Mononuclear cell (primary cell): Measurements from ENCODE around the gene DYNLT2B. TPM values are rescaled to one million over a fixed set of nuclear protein-coding genes. Genes with fewer than 3 reads are reported as not detected.
A peak's percentile ranks its signal among the peaks of the same experiment; 100 is the strongest.
"Not testable (repeated sequence)": the region's sequence is repeated elsewhere in the genome, so short reads cannot be mapped to it uniquely, and the experiment has no call there.

ENCODE experiments used
- H3K27me3 ChIP-seq: 2 replicates; pipeline ENCODE4 v1.6.0; 2011; ENCODE audit warnings: low read length, control low read depth; ENCODE audit not compliant: insufficient read depth
- H3K4me1 ChIP-seq: 2 replicates; pipeline ENCODE4 v1.5.1; 2011; ENCODE audit warnings: mild to moderate bottlenecking, low read length, control low read depth; ENCODE audit not compliant: insufficient read depth
- H3K4me3 ChIP-seq: 2 replicates; pipeline ENCODE4 v1.5.1; 2011; ENCODE audit warnings: mild to moderate bottlenecking, low read length, moderate library complexity
- H3K9me3 ChIP-seq: 2 replicates; pipeline ENCODE4 v1.5.1; 2011; ENCODE audit warnings: low read depth, mild to moderate bottlenecking, control low read depth, low read length
- total RNA-seq: library from RNA; depleted of rRNA; stranded (reverse); fragments of >200 nt; gene quantifications from one replicate; pipeline ENCODE4 v1.2.3, GENCODE V29; 2012

DYNLT2B gene
- total RNA-seq, 1 donor = 2.2 TPM

DNA sequence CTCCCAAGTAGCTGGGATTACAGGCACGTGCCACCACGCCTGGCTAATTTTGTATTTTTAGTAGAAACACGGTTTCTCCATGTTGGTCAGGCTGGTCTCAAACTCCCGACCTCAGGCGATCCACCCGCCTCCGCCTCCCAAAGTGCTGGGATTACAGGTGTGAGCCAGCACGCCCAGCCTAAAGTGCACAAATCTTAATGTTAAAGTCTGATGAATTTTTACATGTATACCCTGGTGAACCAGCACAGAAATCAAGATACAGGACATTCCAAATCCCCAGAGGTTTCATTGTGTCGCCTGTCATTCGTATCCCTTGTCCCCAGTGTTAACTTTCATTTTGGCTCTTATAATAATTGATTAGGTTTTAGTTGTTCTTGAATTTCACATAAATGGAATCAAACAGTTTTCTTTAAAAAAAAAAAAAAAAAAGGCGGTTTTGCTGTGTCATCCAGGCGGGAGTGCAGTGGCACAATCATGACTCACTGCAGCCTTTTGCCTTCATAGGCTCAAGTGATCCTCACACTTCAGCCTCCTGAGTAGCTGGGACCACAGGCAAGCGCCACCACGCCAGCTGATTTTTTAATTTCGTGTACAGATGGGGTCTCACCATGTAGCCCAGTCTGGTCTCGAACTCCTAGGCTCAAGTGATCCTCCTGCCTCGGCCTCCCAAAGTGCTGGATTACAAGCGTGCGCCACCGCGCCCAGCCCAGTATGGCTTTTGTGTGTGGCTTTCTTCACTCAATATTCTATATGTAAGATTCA, 21.6 kb upstream of the DYNLT2B start:
- Histone ChIP-seq H3K27me3 (no peaks in the 10 kb centered on the region), H3K4me3 (no peak overlapping the region), H3K4me1 (peaks cover 48% of the 10 kb centered on the region), H3K9me3 (no peaks in the 10 kb centered on the region)

DNA sequence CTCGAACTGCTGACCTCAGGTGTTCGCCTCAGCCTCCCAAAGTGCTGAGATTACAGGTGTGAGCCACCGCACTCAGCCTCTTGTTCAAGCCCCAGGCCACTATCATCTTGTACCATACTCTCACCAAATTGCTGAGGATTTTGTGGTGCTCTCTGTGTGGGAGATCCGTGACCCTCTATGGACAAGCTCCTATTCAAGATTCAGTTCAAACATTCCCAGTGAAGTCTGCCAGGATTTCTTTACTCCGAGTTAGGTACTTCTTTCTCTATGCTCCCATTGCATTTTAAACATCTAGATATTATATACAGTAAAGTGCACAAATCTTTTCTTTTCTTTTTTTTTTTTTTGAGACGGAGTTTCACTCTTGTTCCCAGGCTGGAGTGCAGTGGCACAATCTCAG, 21.0 kb upstream of the DYNLT2B start:
- no peaks in the 10 kb centered on the region for H3K27me3 ChIP-seq
- peaks cover 42% of the 10 kb centered on the region for H3K4me1 ChIP-seq
- H3K9me3 ChIP-seq = no peaks in the 10 kb centered on the region
- H3K4me3 ChIP-seq = no peak overlapping the region

DNA sequence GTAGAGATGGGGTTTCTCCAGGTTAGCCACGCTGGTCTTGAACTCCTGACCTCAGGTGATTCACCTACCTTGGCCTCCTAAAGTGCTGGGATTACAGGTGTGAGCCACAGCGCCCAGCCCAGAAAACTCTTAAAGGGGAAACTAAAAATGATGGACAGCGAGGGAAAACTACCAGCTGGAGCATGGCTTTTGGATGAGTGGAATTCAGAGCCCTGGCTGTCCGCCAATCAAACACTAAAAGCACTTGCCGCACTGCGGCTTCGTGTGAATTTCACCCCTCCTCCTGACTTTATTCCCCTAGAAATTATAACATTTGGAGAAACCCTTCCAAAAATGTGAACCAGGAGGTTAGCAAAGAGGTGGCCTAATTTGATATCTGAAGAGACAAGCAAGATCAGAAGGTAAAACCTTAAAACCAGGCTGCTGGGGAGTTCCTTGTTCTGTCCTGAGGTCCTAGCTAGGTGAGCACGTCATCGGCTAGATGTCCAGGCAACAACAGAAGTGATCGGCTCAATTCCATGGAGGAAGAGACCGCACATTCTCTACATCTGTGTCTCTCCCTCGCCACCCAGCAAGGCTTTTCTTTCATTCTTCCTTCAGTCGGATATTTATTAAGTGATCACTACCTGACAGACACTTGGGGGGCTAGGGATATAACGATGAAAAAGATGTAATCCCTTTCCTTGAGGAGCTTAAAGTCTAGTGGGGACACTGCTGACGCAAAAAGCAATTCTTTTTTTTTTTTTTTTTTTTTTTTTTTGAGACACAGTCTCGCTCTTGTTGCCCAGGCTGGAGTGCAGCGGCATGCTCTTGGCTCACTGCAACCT, 18.5 kb upstream of the DYNLT2B start:
- H3K4me3 ChIP-seq = no peak overlapping the region
- no peaks in the 10 kb centered on the region for H3K27me3 ChIP-seq
- no peaks in the 10 kb centered on the region for H3K9me3 ChIP-seq
- H3K4me1 ChIP-seq = peaks cover 36% of the 10 kb centered on the region

- H3K4me3 ChIP-seq = no peak overlapping the region
- no peaks in the 10 kb centered on the region for H3K27me3 ChIP-seq
- peaks cover 28% of the 10 kb centered on the region for H3K4me1 ChIP-seq
- H3K9me3 ChIP-seq = no peaks in the 10 kb centered on the region
Observed at GRCh38 chr3:196335503-196335948, 17.5 kb upstream of the DYNLT2B start.

DNA sequence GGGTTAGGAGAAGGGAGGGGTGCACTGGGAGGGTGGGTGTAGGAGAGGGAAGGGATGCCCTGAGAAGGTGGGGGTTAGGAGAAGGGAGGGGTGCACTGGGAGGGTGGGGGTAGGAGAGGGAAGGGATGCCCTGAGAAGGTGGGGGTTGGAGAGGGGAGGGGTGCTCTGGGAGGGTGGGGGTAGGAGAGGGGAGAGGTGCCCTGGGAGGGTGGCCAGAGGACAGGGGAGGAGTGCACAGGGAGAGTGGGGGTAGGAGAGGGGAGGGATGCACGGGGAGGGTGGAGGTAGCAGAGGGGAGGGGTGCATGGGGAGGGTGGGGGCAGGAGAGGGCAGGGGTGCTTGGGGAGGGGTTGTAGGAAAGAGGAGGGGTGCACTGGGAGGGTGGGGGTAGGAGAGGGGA, 16.9 kb upstream of the DYNLT2B start:
- H3K4me1 ChIP-seq = peaks cover 22% of the 10 kb centered on the region
- H3K4me3 ChIP-seq = no peak overlapping the region
- H3K9me3 ChIP-seq = no peaks in the 10 kb centered on the region
- H3K27me3 ChIP-seq = no peaks in the 10 kb centered on the region

DNA sequence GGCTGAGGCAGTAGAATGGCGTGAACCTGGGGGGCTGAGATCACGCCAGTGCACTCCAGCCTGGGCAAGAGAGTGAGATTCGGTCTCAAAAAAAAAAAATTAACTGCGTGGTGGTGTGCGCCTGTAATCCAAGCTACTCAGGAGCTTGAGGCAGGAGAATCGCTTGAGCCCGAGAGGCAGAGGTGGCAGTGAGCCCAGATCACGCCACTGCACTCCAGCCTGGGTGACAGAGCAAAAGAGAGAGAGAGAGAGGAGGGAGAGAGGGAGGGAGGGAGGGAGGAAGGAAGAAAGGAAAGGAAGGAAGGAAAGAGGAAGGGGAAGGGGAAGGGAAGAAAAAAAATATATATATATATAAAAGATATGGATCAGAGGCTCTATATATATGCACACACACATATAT, 14.1 kb upstream of the DYNLT2B start:
- no peaks in the 10 kb centered on the region for H3K27me3 ChIP-seq
- H3K4me1 ChIP-seq = no peaks in the 10 kb centered on the region
- no peaks in the 10 kb centered on the region for H3K9me3 ChIP-seq
- H3K4me3 ChIP-seq = no peak overlapping the region

- H3K4me1 ChIP-seq = no peaks in the 10 kb centered on the region
- no peak overlapping the region for H3K4me3 ChIP-seq
- no peaks in the 10 kb centered on the region for H3K27me3 ChIP-seq
- no peaks in the 10 kb centered on the region for H3K9me3 ChIP-seq
Observed at GRCh38 chr3:196327405-196327804, 9.4 kb upstream of the DYNLT2B start.

- no peaks in the 10 kb centered on the region for H3K9me3 ChIP-seq
- no peaks in the 10 kb centered on the region for H3K27me3 ChIP-seq
- H3K4me1 ChIP-seq = peaks cover 4% of the 10 kb centered on the region
Observed at GRCh38 chr3:196326936-196327335, 8.9 kb upstream of the DYNLT2B start.

DNA sequence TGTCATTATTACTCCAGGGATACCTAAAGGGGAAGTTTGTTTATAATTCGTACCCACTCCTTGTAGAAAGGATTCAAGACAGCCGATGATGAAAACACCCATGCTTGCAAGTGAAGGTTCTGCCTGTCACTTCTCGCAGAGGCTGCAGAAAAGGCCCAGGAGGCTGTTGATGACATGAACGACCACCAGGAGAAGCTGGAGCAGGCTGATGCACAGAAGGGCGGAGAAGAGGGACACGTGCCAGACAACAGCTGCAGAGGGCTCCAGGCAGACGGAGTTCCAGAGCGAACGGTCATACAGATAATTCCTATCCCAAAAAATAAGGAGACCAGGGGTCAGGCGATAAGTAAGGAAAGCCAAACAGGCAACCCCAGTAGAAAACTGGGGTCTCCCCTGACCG, 5.7 kb upstream of the DYNLT2B start:
- Histone ChIP-seq H3K4me1 (peaks cover 21% of the 10 kb centered on the region), H3K4me3 (no peak overlapping the region), H3K9me3 (no peaks in the 10 kb centered on the region), H3K27me3 (no peaks in the 10 kb centered on the region)

More at GRCh38 chr3:196326936-196327335, 8.9 kb upstream of the DYNLT2B start:
- H3K4me3 ChIP-seq = no peak overlapping the region

- Histone ChIP-seq H3K9me3 (no peaks in the 10 kb centered on the region), H3K4me3 (no peak overlapping the region), H3K27me3 (no peaks in the 10 kb centered on the region), H3K4me1 (peaks cover 22% of the 10 kb centered on the region)
Observed at GRCh38 chr3:196323016-196323415, 5.0 kb upstream of the DYNLT2B start.

- Histone ChIP-seq H3K4me3 (no peak overlapping the region), H3K27me3 (no peaks in the 10 kb centered on the region), H3K4me1 (peaks cover 27% of the 10 kb centered on the region)
Observed at GRCh38 chr3:196321162-196321561, 3.1 kb upstream of the DYNLT2B start.

GRCh38 chr3:196320137-196320536, 2.1 kb upstream of the DYNLT2B start:
- Histone ChIP-seq H3K4me1 (peaks cover 27% of the 10 kb centered on the region), H3K27me3 (no peaks in the 10 kb centered on the region), H3K4me3 (no peak overlapping the region), H3K9me3 (no peaks in the 10 kb centered on the region)

More at GRCh38 chr3:196321162-196321561, 3.1 kb upstream of the DYNLT2B start:
- no peaks in the 10 kb centered on the region for H3K9me3 ChIP-seq

DNA sequence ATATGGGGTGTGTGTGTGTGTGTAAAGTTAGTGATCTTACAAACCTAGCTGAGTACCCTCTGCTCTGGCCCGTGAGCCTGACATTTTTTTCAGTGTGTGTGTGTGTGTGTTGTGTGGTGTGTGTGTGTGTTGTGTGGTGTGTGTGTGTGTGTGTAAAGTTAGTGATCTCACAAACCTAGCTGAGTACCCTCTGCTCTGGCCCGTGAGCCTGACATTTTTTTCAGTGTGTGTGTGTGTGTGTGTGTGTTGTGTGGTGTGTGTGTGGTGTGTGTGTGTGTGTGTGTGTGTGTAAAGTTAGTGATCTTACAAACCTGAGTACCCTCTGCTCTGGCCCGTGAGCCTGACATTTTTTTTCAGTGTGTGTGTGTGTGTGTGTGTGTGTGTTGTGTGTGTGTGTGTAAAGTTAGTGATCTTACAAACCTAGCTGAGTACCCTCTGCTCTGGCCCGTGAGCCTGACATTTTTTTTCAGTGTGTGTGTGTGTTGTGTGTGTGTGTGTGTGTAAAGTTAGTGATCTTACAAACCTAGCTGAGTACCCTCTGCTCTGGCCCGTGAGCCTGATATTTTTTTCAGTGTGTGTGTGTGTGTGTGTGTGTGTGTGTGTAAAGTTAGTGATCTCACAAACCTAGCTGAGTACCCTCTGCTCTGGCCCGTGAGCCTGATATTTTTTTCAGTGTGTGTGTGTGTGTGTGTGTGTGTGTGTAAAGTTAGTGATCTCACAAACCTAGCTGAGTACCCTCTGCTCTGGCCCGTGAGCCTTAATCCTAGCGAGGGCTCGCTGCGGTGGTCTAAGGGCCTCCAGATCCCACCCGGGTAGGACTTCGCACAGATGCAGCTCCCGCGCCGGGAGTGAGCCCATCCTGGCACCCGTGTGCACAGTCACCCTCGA, 997 bp downstream of the DYNLT2B start:
- not testable (repeated sequence) for H3K9me3 ChIP-seq, H3K27me3 ChIP-seq
- peaks cover 24% of the 10 kb centered on the region for H3K4me1 ChIP-seq
- peak overlapping the region; percentile 81 for H3K4me3 ChIP-seq

- Histone ChIP-seq H3K27me3 (no peaks in the 10 kb centered on the region), H3K9me3 (no peaks in the 10 kb centered on the region), H3K4me1 (peaks cover 12% of the 10 kb centered on the region), H3K4me3 (no peak overlapping the region)
Observed at GRCh38 chr3:196315821-196316220, 2.2 kb downstream of the DYNLT2B start.

DNA sequence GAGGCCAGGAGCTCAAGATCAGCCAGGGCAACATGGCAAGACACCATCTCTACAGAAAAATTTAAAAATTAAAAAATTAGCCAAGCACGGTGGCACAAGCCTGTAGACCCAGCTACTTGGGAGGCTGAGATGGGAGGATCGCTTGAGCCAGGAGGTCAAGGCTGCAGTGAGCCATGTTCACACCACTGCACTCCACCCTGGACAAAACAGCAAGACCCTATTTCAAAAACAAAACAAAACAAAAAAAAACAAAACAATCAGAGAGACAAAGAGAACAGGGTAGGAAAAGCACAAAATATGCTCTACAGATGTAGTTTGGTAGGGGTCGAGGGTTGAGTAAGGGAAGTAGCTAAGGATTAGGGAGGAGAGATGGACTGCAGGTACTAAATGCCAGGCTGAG, 3.4 kb downstream of the DYNLT2B start:
- Histone ChIP-seq H3K9me3 (no peaks in the 10 kb centered on the region), H3K4me3 (no peak overlapping the region), H3K27me3 (no peaks in the 10 kb centered on the region), H3K4me1 (peaks cover 12% of the 10 kb centered on the region)
